B cell (primary cell): ENCODE results near the gene IMMP2L.

Source experiments
- EZH2 ChIP-seq: IDR thresholded peaks from 2 replicates; pipeline ENCODE4 v1.6.1; 2012; ENCODE audit warnings: borderline replicate concordance, low read depth, mild to moderate bottlenecking, moderate library complexity, low read length; ENCODE audit not compliant: insufficient read depth, poor library complexity, severe bottlenecking
- TF ChIP-seq, protein P1 (sequence below): fragments of 200-600 bp; IDR thresholded peaks from one replicate; pipeline ENCODE4 v1.8.0; 2022; ENCODE audit warnings: antibody characterized with exemption, mild to moderate bottlenecking

DNA sequence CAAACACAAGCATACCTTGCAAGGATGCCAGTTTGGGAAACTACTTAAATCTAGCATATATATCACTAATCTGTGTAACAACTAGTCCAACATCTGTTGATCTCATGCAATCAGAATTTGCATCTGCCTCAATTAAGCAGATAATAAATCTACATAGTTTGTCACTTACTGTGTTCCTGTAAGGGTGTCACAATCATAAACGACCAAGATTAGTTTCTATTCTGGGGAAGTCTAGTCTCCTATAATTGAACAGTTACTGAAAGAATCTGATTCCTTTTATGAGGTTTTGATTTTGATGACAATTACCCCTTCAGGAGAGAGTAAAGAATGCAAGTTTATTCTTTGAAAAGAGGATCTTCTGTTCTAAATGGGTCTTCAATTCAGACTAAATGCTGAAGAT lies 556.8 kb downstream of the IMMP2L start:
- TF ChIP-seq, protein P1, sequence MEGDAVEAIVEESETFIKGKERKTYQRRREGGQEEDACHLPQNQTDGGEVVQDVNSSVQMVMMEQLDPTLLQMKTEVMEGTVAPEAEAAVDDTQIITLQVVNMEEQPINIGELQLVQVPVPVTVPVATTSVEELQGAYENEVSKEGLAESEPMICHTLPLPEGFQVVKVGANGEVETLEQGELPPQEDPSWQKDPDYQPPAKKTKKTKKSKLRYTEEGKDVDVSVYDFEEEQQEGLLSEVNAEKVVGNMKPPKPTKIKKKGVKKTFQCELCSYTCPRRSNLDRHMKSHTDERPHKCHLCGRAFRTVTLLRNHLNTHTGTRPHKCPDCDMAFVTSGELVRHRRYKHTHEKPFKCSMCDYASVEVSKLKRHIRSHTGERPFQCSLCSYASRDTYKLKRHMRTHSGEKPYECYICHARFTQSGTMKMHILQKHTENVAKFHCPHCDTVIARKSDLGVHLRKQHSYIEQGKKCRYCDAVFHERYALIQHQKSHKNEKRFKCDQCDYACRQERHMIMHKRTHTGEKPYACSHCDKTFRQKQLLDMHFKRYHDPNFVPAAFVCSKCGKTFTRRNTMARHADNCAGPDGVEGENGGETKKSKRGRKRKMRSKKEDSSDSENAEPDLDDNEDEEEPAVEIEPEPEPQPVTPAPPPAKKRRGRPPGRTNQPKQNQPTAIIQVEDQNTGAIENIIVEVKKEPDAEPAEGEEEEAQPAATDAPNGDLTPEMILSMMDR, result no peak
- no peak for TF ChIP-seq EZH2
